DOHH2 (cell line): ENCODE results near the gene PGP.

ENCODE experiments used
- H3F3A ChIP-seq: fragments of 200-600 bp; sonication (generic), shearing (Covaris generic); 2 replicates; pipeline ENCODE4 v1.6.0; 2016; ENCODE audit warnings: antibody characterized with exemption, mild to moderate bottlenecking; ENCODE audit not compliant: control insufficient read depth, insufficient read depth
- H3K27ac ChIP-seq: fragments of 200-600 bp; sonication (generic); 2 replicates; pipeline ENCODE4 v1.5.1; 2014; ENCODE audit warnings: low read depth, mild to moderate bottlenecking, low read length, moderate library complexity
- H3K27me3 ChIP-seq: fragments of 200-600 bp; sonication (generic); 2 replicates; pipeline ENCODE4 v1.6.1; 2014; ENCODE audit warnings: mild to moderate bottlenecking, low read length, mixed read lengths; ENCODE audit not compliant: control insufficient read depth
- H3K36me3 ChIP-seq: fragments of 200-600 bp; sonication (generic); 2 replicates; pipeline ENCODE4 v1.6.1; 2014; ENCODE audit warnings: mild to moderate bottlenecking, low read length, moderate library complexity, mixed read lengths; ENCODE audit not compliant: control insufficient read depth
- H3K4me1 ChIP-seq: fragments of 200-600 bp; sonication (generic); 2 replicates; pipeline ENCODE4 v1.6.1; 2014; ENCODE audit warnings: mild to moderate bottlenecking, low read length, mixed read lengths; ENCODE audit not compliant: control insufficient read depth
- H3K4me2 ChIP-seq: fragments of 200-600 bp; sonication (generic); 2 replicates; pipeline ENCODE4 v1.6.0; 2014; ENCODE audit warnings: mild to moderate bottlenecking, low read length, moderate library complexity
- H3K4me3 ChIP-seq: fragments of 200-600 bp; sonication (generic); 2 replicates; pipeline ENCODE4 v1.5.1; 2014; ENCODE audit warnings: mild to moderate bottlenecking, low read length, mixed read lengths
- H3K79me2 ChIP-seq: fragments of 200-600 bp; sonication (generic); 2 replicates; pipeline ENCODE4 v1.6.1; 2014; ENCODE audit warnings: mild to moderate bottlenecking, low read length, mixed read lengths; ENCODE audit not compliant: control insufficient read depth
- H3K9me2 ChIP-seq: fragments of 200-600 bp; sonication (generic); replicated peaks from 2 replicates; pipeline ENCODE4 v1.6.1; 2014; ENCODE audit warnings: mild to moderate bottlenecking, low read length, mixed read lengths; ENCODE audit not compliant: control insufficient read depth
- H3K9me3 ChIP-seq: fragments of 200-600 bp; sonication (generic); 2 replicates; pipeline ENCODE4 v1.6.1; 2014; ENCODE audit warnings: antibody characterized with exemption, low read length, mixed read lengths; ENCODE audit not compliant: control insufficient read depth, insufficient read depth
- H4K20me1 ChIP-seq: fragments of 200-600 bp; sonication (generic); 2 replicates; pipeline ENCODE4 v1.6.0; 2014; ENCODE audit warnings: low read depth, mild to moderate bottlenecking, antibody characterized with exemption, low read length, moderate library complexity; ENCODE audit not compliant: control insufficient read depth, insufficient read depth
- CTCF ChIP-seq: fragments of 200-600 bp; sonication (generic); IDR thresholded peaks from one replicate; pipeline ENCODE4 v1.5.1; 2014; ENCODE audit warnings: antibody characterized with exemption, mild to moderate bottlenecking, low read depth, low read length; ENCODE audit not compliant: poor library complexity, severe bottlenecking
- EZH2phosphoT487 ChIP-seq: fragments of 200-600 bp; sonication (generic); IDR thresholded peaks from 2 replicates; pipeline ENCODE4 v1.6.1; 2017; ENCODE audit warnings: borderline replicate concordance, mild to moderate bottlenecking, antibody characterized with exemption, low read length, moderate library complexity, mixed read lengths

PGP gene

DNA sequence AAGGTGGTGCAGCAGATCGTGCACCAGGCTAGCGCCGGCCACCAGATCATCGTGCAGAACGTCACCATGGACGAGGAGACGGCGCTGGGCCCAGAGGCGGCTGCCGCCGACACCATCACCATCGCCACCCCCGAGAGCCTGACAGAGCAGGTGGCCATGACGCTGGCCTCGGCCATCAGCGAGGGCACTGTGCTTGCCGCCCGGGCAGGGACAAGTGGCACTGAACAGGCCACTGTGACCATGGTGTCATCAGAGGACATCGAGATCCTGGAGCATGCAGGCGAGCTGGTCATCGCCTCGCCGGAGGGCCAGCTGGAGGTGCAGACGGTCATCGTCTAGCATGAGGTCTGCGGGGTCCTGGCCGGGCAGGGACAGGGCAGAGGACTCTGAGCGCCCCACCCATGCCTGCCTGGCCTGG is 20.6 kb upstream of the PGP start:
- H3K27me3 ChIP-seq = no peaks in the 10 kb centered on the region
- TF ChIP-seq EZH2phosphoT487 = no peak
- no peak for TF ChIP-seq CTCF
- no peaks in the 10 kb centered on the region for H4K20me1 ChIP-seq
- H3K79me2 ChIP-seq = no peaks in the 10 kb centered on the region
- peaks cover 9% of the 10 kb centered on the region; the same call in 1 of the 2 replicates for H3F3A ChIP-seq
- no peaks in the 10 kb centered on the region for H3K9me2 ChIP-seq
- H3K4me3 ChIP-seq = no peak overlapping the region
- peaks cover 56% of the 10 kb centered on the region for H3K36me3 ChIP-seq
- no peak overlapping the region for H3K4me2 ChIP-seq
- no peak overlapping the region for H3K27ac ChIP-seq
- no peaks in the 10 kb centered on the region for H3K9me3 ChIP-seq
- no peaks in the 10 kb centered on the region for H3K4me1 ChIP-seq

DNA sequence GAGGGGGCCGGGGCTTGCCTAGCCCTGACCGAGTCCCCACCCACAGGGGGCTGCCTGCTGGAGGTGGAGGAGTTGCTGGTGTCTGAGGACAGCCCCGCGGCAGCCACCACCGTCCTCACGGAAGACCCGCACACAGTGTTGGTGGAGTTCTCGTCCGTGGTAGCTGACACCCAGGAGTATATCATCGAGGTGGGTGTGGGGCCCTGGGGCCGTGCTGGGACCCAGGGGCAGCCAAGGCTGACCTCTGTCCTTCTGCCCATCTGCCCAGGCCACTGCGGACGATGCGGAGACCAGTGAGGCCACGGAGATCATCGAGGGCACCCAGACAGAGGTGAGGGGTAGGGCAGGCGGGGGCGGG is 20.2 kb upstream of the PGP start:
- Histone ChIP-seq H3K36me3 (peaks cover 57% of the 10 kb centered on the region), H4K20me1 (no peaks in the 10 kb centered on the region), H3K79me2 (no peaks in the 10 kb centered on the region), H3K4me2 (no peak overlapping the region), H3K9me3 (no peaks in the 10 kb centered on the region), H3K4me1 (no peaks in the 10 kb centered on the region), H3K4me3 (no peak overlapping the region), H3K9me2 (no peaks in the 10 kb centered on the region), H3K27me3 (no peaks in the 10 kb centered on the region), H3F3A (peaks cover 7% of the 10 kb centered on the region; the same call in 1 of the 2 replicates), H3K27ac (no peak overlapping the region)
- no peak for TF ChIP-seq CTCF
- no peak for TF ChIP-seq EZH2phosphoT487

DNA sequence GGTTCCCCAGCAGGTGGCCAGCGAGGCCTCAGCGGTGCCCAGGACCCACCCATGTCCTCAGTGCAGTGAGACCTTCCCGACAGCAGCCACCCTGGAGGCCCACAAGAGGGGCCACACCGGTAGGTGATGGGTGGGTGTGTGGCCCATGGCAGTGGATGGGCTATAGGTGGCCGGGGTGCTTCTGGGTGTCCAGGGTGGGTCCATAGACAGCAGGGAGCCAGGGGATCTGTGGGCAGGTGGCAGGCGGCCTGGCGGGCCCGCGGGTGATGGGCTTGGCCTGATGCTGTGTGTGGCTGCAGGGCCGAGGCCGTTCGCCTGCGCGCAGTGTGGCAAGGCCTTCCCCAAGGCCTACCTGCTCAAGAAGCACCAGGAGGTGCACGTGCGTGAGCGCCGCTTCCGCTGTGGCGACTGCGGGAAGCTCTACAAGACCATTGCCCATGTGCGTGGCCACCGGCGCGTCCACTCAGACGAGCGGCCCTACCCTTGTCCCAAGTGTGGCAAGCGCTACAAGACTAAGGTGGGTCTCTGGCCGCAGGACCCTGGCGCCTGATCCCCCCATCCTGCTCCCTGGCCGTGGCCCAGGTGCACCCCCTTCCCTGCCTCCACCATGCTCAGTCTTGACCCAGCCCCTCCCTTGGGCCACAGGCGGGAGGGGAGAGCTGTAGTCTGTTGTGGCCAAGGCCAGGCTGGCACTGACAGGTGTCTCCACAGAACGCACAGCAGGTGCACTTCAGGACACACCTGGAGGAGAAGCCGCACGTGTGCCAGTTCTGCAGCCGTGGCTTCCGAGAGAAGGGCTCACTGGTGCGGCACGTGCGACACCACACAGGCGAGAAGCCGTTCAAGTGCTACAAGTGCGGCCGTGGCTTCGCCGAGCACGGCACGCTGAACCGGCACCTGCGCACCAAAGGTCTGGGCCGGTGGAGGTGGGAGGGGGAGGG is 19.5 kb upstream of the PGP start:
- Histone ChIP-seq H3K36me3 (peaks cover 57% of the 10 kb centered on the region), H3K27me3 (no peaks in the 10 kb centered on the region), H3K4me2 (no peak overlapping the region), H4K20me1 (no peaks in the 10 kb centered on the region), H3F3A (0 out of 2 replicates have a peak, but pooled peaks cover under 1% of the 10 kb centered on the region), H3K79me2 (no peaks in the 10 kb centered on the region), H3K27ac (no peak overlapping the region), H3K4me3 (no peak overlapping the region), H3K4me1 (no peaks in the 10 kb centered on the region), H3K9me2 (no peaks in the 10 kb centered on the region), H3K9me3 (no peaks in the 10 kb centered on the region)
- TF ChIP-seq CTCF = no peak
- no peak for TF ChIP-seq EZH2phosphoT487
